ENCODE measurements around the gene ACTN4. TPM values are rescaled to one million over a fixed set of nuclear protein-coding genes. Genes with fewer than 3 reads are reported as not detected.

ACTN4 gene
- total RNA-seq, 1 donor from 2014 or later = 127 TPM

DNA sequence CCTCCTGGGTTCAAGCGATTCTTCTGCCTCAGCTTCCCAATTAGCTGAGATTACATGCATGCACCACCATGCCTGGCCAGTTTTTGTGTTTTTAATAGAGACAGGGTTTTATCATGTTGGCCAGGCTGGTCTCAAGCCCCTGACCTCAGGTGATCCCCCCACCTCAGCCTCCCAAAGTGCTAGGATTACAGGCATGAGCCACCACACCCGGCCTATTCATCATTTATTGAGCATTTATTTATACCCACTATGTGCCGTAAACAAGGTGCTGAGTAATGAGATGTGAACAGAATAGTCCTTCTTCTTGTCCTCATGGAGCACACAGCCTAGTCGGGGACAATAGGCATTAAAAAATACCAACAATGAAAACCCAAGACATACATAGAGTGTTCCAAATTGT is 25.6 kb downstream of the ACTN4 start:
- Histone ChIP-seq H4K20me1 (ENCODE audit: low read depth) (peaks cover 91% of the 10 kb centered on the region), H3K4me3 (no peak overlapping the region), H3K36me3 (no peaks in the 10 kb centered on the region), H3K9ac (no peak overlapping the region), H3K27me3 (no peaks in the 10 kb centered on the region), H2AFZ (replicated peaks) (no peak overlapping the region), H3F3A (ENCODE audit: low read depth) (peaks cover 15% of the 10 kb centered on the region), H3K79me2 (ENCODE audit: low read depth) (peaks cover 94% of the 10 kb centered on the region), H3K27ac (no peak overlapping the region), H3K4me2 (no peak overlapping the region), H3K4me1 (peaks cover 2% of the 10 kb centered on the region), H3K9me3 (ENCODE audit: low read depth) (no peaks in the 10 kb centered on the region)
- Mint-ChIP-seq H3K4me3 (no peak overlapping the region), H3K36me3 (peaks cover 11% of the 10 kb centered on the region), H3K27ac (no peak overlapping the region), H3K27me3 (ENCODE audit: insufficient read depth, low read depth) (peaks cover 2% of the 10 kb centered on the region), H3K4me1 (peaks cover 30% of the 10 kb centered on the region), H3K9me3 (no peaks in the 10 kb centered on the region)
- TF ChIP-seq EZH2phosphoT487 (IDR thresholded peaks at IDR 0.05) = no peak
- TF ChIP-seq, protein P1, sequence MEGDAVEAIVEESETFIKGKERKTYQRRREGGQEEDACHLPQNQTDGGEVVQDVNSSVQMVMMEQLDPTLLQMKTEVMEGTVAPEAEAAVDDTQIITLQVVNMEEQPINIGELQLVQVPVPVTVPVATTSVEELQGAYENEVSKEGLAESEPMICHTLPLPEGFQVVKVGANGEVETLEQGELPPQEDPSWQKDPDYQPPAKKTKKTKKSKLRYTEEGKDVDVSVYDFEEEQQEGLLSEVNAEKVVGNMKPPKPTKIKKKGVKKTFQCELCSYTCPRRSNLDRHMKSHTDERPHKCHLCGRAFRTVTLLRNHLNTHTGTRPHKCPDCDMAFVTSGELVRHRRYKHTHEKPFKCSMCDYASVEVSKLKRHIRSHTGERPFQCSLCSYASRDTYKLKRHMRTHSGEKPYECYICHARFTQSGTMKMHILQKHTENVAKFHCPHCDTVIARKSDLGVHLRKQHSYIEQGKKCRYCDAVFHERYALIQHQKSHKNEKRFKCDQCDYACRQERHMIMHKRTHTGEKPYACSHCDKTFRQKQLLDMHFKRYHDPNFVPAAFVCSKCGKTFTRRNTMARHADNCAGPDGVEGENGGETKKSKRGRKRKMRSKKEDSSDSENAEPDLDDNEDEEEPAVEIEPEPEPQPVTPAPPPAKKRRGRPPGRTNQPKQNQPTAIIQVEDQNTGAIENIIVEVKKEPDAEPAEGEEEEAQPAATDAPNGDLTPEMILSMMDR (IDR thresholded peaks at IDR 0.05) = no peak
- TF ChIP-seq EZH2 (IDR thresholded peaks at IDR 0.05) = no peak
- DNase-seq (ENCODE audit: low spot score) = no peak

DNA sequence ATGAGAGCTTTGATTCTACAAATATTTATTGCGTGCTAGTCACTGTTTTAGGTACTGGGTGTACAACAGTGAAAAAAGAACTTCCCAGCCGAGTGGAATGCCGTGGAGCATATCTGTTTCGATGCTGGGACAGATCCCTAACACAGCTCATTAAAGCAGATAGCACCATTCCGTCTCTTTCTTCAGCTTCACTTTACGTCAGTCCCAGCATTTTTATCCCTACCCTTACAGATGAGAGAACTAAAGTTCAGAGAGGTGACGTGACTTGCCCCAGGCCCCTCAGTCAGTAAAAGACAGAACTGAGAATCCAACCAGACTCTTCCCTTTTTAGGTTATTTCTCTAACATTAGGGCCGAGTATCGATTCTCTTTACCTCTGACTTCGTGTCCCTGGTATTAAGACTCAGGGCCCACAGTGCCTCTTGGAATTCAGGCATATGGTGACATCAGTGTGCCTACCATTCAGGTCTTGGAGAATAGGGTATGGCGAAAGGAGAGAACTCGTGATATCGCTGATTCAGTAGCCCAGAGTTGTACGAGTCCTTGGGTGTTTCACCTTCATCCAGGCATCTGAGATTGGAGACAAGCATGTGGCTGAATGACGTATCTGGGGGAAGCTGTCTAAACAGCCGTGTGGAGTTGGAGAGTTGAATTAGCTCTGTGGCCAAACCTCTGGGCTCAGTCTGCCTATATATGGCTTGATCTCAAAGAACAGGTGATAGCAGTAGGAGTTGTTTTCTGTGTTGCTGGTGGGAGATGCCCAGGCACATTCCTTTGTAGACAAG is 27.1 kb downstream of the ACTN4 start:
- TF ChIP-seq, protein P1 (IDR thresholded peaks at IDR 0.05) = no peak
- TF ChIP-seq EZH2phosphoT487 (IDR thresholded peaks at IDR 0.05) = no peak
- no peak for TF ChIP-seq EZH2 (IDR thresholded peaks at IDR 0.05)

DNA sequence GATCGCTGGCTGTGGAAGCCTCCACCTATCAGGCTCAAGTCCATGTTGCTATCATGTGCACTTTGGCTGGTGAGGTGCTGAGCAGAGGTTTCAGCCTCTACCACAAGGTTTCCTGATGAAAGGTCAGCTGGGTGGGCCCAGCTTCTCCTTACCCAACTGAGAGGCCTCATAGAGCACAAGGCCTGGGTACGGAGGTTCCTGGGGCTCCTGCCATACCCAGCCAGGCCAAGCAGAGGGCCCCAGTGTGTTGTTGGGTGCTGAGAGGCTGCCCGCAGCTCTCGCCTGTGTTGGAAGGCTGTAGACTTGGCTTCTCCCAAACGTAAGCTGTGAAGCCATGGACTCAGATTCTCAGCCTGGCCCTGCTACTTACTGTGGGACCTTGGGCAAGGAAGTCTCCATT is 28.2 kb downstream of the ACTN4 start:
- no peak overlapping the region for H3K4me2 ChIP-seq

More for the DNA sequence above, 27.1 kb downstream of the ACTN4 start:
- H3K9me3 Mint-ChIP-seq = no peaks in the 10 kb centered on the region
- no peak for DNase-seq (ENCODE audit: low spot score)
- peaks cover 23% of the 10 kb centered on the region for H3K4me1 Mint-ChIP-seq
- peaks cover 94% of the 10 kb centered on the region for H3K79me2 ChIP-seq (ENCODE audit: low read depth)
- no peak overlapping the region for H3K4me3 Mint-ChIP-seq
- no peak overlapping the region for H3K4me2 ChIP-seq
- peaks cover 2% of the 10 kb centered on the region for H3K27me3 Mint-ChIP-seq (ENCODE audit: insufficient read depth, low read depth)
- H3K36me3 Mint-ChIP-seq = peaks cover 10% of the 10 kb centered on the region
- peaks cover 2% of the 10 kb centered on the region for H3K4me1 ChIP-seq
- H3F3A ChIP-seq (ENCODE audit: low read depth) = peaks cover 15% of the 10 kb centered on the region
- no peaks in the 10 kb centered on the region for H3K36me3 ChIP-seq
- H3K9me3 ChIP-seq (ENCODE audit: low read depth) = no peaks in the 10 kb centered on the region
- H3K27me3 ChIP-seq = no peaks in the 10 kb centered on the region
- H3K9ac ChIP-seq = no peak overlapping the region
- H3K27ac ChIP-seq = no peak overlapping the region
- peak overlapping the region; percentile 47 for H3K27ac Mint-ChIP-seq
- H4K20me1 ChIP-seq (ENCODE audit: low read depth) = peaks cover 90% of the 10 kb centered on the region
- no peak overlapping the region for H2AFZ ChIP-seq (replicated peaks)
- H3K4me3 ChIP-seq = no peak overlapping the region

More for the DNA sequence above, 28.2 kb downstream of the ACTN4 start:
- H3K27me3 ChIP-seq = no peaks in the 10 kb centered on the region
- TF ChIP-seq, protein P1 (IDR thresholded peaks at IDR 0.05) = no peak
- no peak for TF ChIP-seq EZH2 (IDR thresholded peaks at IDR 0.05)
- no peak for TF ChIP-seq EZH2phosphoT487 (IDR thresholded peaks at IDR 0.05)
- H3K27ac ChIP-seq = no peak overlapping the region
- no peak overlapping the region for H3K9ac ChIP-seq
- Mint-ChIP-seq H3K9me3 (no peaks in the 10 kb centered on the region), H3K4me1 (peaks cover 14% of the 10 kb centered on the region), H3K36me3 (peaks cover 17% of the 10 kb centered on the region), H3K27ac (no peak overlapping the region), H3K4me3 (no peak overlapping the region), H3K27me3 (ENCODE audit: insufficient read depth, low read depth) (peaks cover 2% of the 10 kb centered on the region)
- peaks cover 15% of the 10 kb centered on the region for H3F3A ChIP-seq (ENCODE audit: low read depth)
- peaks cover 92% of the 10 kb centered on the region for H3K79me2 ChIP-seq (ENCODE audit: low read depth)
- no peak overlapping the region for H2AFZ ChIP-seq (replicated peaks)
- DNase-seq (ENCODE audit: low spot score) = no peak
- no peaks in the 10 kb centered on the region for H3K36me3 ChIP-seq
- H4K20me1 ChIP-seq (ENCODE audit: low read depth) = peaks cover 85% of the 10 kb centered on the region
- H3K9me3 ChIP-seq (ENCODE audit: low read depth) = no peaks in the 10 kb centered on the region
- peaks cover 2% of the 10 kb centered on the region for H3K4me1 ChIP-seq
- no peak overlapping the region for H3K4me3 ChIP-seq

Measured in neural progenitor cell (in vitro differentiated cells).